NT2/D1 (cell line): ENCODE results near the gene SLC9C2.

Source experiments
- DNase-seq: peaks from one replicate; pipeline ENCODE4 v3.0.0-alpha.2; 2011; ENCODE audit warnings: low read depth, low spot score
- H3K27me3 ChIP-seq: 2 replicates; pipeline ENCODE4 v1.6.0; 2011; ENCODE audit warnings: mild to moderate bottlenecking; ENCODE audit not compliant: insufficient read length, insufficient read depth
- H3K36me3 ChIP-seq: 2 replicates; pipeline ENCODE4 v1.6.1; 2011; ENCODE audit warnings: mild to moderate bottlenecking, low read length, mixed read lengths; ENCODE audit not compliant: insufficient read depth, insufficient read length
- H3K4me1 ChIP-seq: 2 replicates; pipeline ENCODE4 v1.5.1; 2011; ENCODE audit not compliant: insufficient read depth, insufficient read length
- H3K4me3 ChIP-seq: 2 replicates; pipeline ENCODE4 v1.5.1; 2011; ENCODE audit warnings: low read depth; ENCODE audit not compliant: insufficient read length
- H3K9ac ChIP-seq: 2 replicates; pipeline ENCODE4 v1.6.0; 2011; ENCODE audit warnings: low read depth; ENCODE audit not compliant: insufficient read length
- H3K9me3 ChIP-seq: 2 replicates; pipeline ENCODE4 v1.5.1; 2011; ENCODE audit warnings: mild to moderate bottlenecking, low read length; ENCODE audit not compliant: insufficient read depth
- SUZ12 ChIP-seq: IDR thresholded peaks from 2 replicates; pipeline ENCODE4 v1.6.1; 2011; ENCODE audit not compliant: insufficient read length, insufficient read depth; ENCODE audit errors: extremely low read depth
- YY1 ChIP-seq: IDR thresholded peaks from 2 replicates; pipeline ENCODE4 v1.6.1; 2011; ENCODE audit not compliant: insufficient read length, insufficient read depth
- ZNF274 ChIP-seq: IDR thresholded peaks from 2 replicates; pipeline ENCODE4 v1.6.1; 2011; ENCODE audit warnings: mild to moderate bottlenecking, low read depth, low read length

Gene SLC9C2

GRCh38 chr1:173454966-173455524 is 147.8 kb downstream of the SLC9C2 start:
- Histone ChIP-seq H3K36me3 (peaks cover 5% of the 10 kb centered on the region), H3K9me3 (peaks cover 6% of the 10 kb centered on the region; the same call in 1 of the 2 replicates), H3K9ac (no peak overlapping the region), H3K4me1 (no peaks in the 10 kb centered on the region), H3K4me3 (no peak overlapping the region), H3K27me3 (no peaks in the 10 kb centered on the region)
- no peak for DNase-seq
- TF ChIP-seq SUZ12: no peak
- no peak for TF ChIP-seq YY1
- TF ChIP-seq ZNF274: no peak

- Histone ChIP-seq H3K36me3 (no peaks in the 10 kb centered on the region), H3K4me1 (peaks cover 2% of the 10 kb centered on the region), H3K27me3 (no peaks in the 10 kb centered on the region), H3K9ac (no peak overlapping the region), H3K9me3 (peaks cover 6% of the 10 kb centered on the region; the same call in 1 of the 2 replicates), H3K4me3 (no peak overlapping the region)
- no peak for TF ChIP-seq ZNF274
- TF ChIP-seq YY1: no peak
- no peak for TF ChIP-seq SUZ12
- no peak for DNase-seq
Measured at GRCh38 chr1:173453982-173454381, 148.9 kb downstream of the SLC9C2 start.

GRCh38 chr1:173451981-173452380 is 150.9 kb downstream of the SLC9C2 start:
- TF ChIP-seq YY1 (no peak), SUZ12 (no peak), ZNF274 (no peak)
- no peak for DNase-seq
- peaks cover 3% of the 10 kb centered on the region for H3K4me1 ChIP-seq
- peaks cover 21% of the 10 kb centered on the region for H3K9me3 ChIP-seq
- H3K9ac ChIP-seq: no peak overlapping the region
- no peak overlapping the region for H3K4me3 ChIP-seq
- no peaks in the 10 kb centered on the region for H3K36me3 ChIP-seq
- H3K27me3 ChIP-seq: no peaks in the 10 kb centered on the region
